Measurements from ENCODE around the gene DPP10. TPM values are rescaled to one million over a fixed set of nuclear protein-coding genes. Genes with fewer than 3 reads are reported as not detected.

The DPP10 gene
- total and polyA plus RNA-seq, 7 donors: 0.60 to 4.4 (median 3.5) TPM

- peaks cover 0 to 3% (median 1%) of the 10 kb centered on the region in 4 donors for H3K9me3 ChIP-seq
- DNase-seq: no peak
- no peaks in the 10 kb centered on the region for H3K4me1 ChIP-seq
- TF ChIP-seq POLR2AphosphoS5 (IDR thresholded peaks at IDR 0.05) (no peak), CTCF (IDR thresholded peaks at IDR 0.05) (no peak), POLR2A (IDR thresholded peaks at IDR 0.05) (no peak), EP300 (IDR thresholded peaks at IDR 0.05) (no peak)
- no peaks in the 10 kb centered on the region for H3K36me3 ChIP-seq
- no peak overlapping the region for H3K27ac ChIP-seq
- 94 to 95% methylated on average over 3 of the region's 3 CpGs for WGBS, 2 donors
- intact Hi-C loops (cut with DNase I): no loop called here
- H3K4me3 ChIP-seq: no peak overlapping the region
- no peaks in the 10 kb centered on the region for H3K27me3 ChIP-seq
Observed at GRCh38 chr2:115634578-115634977, 1192.1 kb downstream of the DPP10 start.

DNA sequence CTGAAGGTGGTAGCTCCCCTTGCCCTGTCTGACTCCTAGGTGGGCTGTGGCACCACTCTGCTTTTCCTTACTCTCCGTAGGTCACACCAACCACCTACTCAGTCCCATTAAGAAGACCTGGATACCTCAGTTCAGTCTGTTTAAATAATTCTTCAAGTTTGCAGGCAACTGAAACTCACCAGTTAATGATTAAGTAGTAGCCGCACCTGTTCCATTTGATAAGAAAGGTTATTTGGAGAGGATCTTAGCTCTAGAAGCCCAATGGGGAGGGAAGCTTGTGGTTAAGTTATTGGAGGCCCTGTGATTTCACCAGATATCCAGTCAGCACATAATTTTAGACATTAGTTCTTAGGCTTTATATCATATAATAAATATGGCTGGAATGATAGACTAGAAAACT, 1193.0 kb downstream of the DPP10 start:
- intact Hi-C loops (cut with DNase I): no loop called here
- Histone ChIP-seq H3K27me3 (no peaks in the 10 kb centered on the region), H3K4me3 (no peak overlapping the region), H3K4me1 (no peaks in the 10 kb centered on the region), H3K36me3 (no peaks in the 10 kb centered on the region), H3K9me3 (peaks cover 0 to 3% (median 0%) of the 10 kb centered on the region in 4 donors), H3K27ac (no peak overlapping the region)
- 78 to 86% methylated on average over 2 of the region's 2 CpGs for WGBS, 2 donors
- TF ChIP-seq CTCF (IDR thresholded peaks at IDR 0.05) (no peak), POLR2AphosphoS5 (IDR thresholded peaks at IDR 0.05) (no peak), POLR2A (IDR thresholded peaks at IDR 0.05) (no peak), EP300 (IDR thresholded peaks at IDR 0.05) (no peak)
- DNase-seq: no peak

GRCh38 chr2:115649731-115650130, 1207.3 kb downstream of the DPP10 start:
- Histone ChIP-seq H3K9me3 (no peaks in the 10 kb centered on the region), H3K4me1 (no peaks in the 10 kb centered on the region), H3K4me3 (no peak overlapping the region), H3K27ac (no peak overlapping the region), H3K27me3 (no peaks in the 10 kb centered on the region), H3K36me3 (no peaks in the 10 kb centered on the region)
- TF ChIP-seq CTCF (IDR thresholded peaks at IDR 0.05) (no peak), POLR2AphosphoS5 (IDR thresholded peaks at IDR 0.05) (no peak), POLR2A (IDR thresholded peaks at IDR 0.05) (no peak), EP300 (IDR thresholded peaks at IDR 0.05) (no peak)
- intact Hi-C loops (cut with DNase I): no loop called here
- DNase-seq: no peak

GRCh38 chr2:115650827-115651226, 1208.4 kb downstream of the DPP10 start:
- intact Hi-C loops (cut with DNase I): no loop called here
- TF ChIP-seq POLR2AphosphoS5 (IDR thresholded peaks at IDR 0.05): no peak
- TF ChIP-seq EP300 (IDR thresholded peaks at IDR 0.05): no peak
- no peak for TF ChIP-seq POLR2A (IDR thresholded peaks at IDR 0.05)
- no peak for TF ChIP-seq CTCF (IDR thresholded peaks at IDR 0.05)
- H3K27me3 ChIP-seq: no peaks in the 10 kb centered on the region
- no peak overlapping the region for H3K27ac ChIP-seq
- no peaks in the 10 kb centered on the region for H3K4me1 ChIP-seq
- H3K36me3 ChIP-seq: no peaks in the 10 kb centered on the region
- no peak overlapping the region for H3K4me3 ChIP-seq
- no peaks in the 10 kb centered on the region for H3K9me3 ChIP-seq
- no peak for DNase-seq
- 78 to 90% methylated on average over 2 of the region's 2 CpGs for WGBS, 2 donors

- H3K4me1 ChIP-seq: no peaks in the 10 kb centered on the region
- H3K9me3 ChIP-seq: no peaks in the 10 kb centered on the region
- WGBS, 2 donors: 68 to 74% methylated on average over 4 of the region's 4 CpGs
- H3K36me3 ChIP-seq: no peaks in the 10 kb centered on the region
- H3K27ac ChIP-seq: no peak overlapping the region
- intact Hi-C loops (cut with DNase I): no loop called here
- no peak for TF ChIP-seq EP300 (IDR thresholded peaks at IDR 0.05)
- TF ChIP-seq CTCF (IDR thresholded peaks at IDR 0.05): no peak
- TF ChIP-seq POLR2A (IDR thresholded peaks at IDR 0.05): no peak
- no peak for TF ChIP-seq POLR2AphosphoS5 (IDR thresholded peaks at IDR 0.05)
- H3K27me3 ChIP-seq: no peaks in the 10 kb centered on the region
- no peak for DNase-seq
- H3K4me3 ChIP-seq: no peak overlapping the region
Observed at GRCh38 chr2:115652652-115653051, 1210.2 kb downstream of the DPP10 start.

Data from sigmoid colon (tissue), 7 donors.